Suprapubic skin (tissue), 4 donors: ENCODE results near the gene ACSM3.

Experiments
- CTCF ChIP-seq, 2 donors: fragments of 200-600 bp in 1 of 2; fragments of 450-650 bp in 1 of 2; sonication (generic) in 1 of 2; IDR thresholded peaks; one replicate each; pipeline ENCODE4 v1.5.1; 2016 to 2019; ENCODE audit warnings: antibody characterized with exemption in 2 of 2, mild to moderate bottlenecking in 1 of 2, moderate library complexity in 1 of 2
- EP300 ChIP-seq: sonication (generic); formaldehyde crosslinking; IDR thresholded peaks from one replicate; pipeline ENCODE4 v1.6.1; 2017; ENCODE audit warnings: antibody characterized with exemption
- POLR2A ChIP-seq, 2 donors: fragments of 450-650 bp; IDR thresholded peaks; one replicate each; pipeline ENCODE4 v1.6.1; 2017; ENCODE audit warnings: antibody characterized with exemption in 2 of 2, mild to moderate bottlenecking in 2 of 2, moderate library complexity in 2 of 2
- POLR2AphosphoS5 ChIP-seq, 3 donors: sonication (generic); formaldehyde crosslinking; IDR thresholded peaks; one replicate each; pipeline ENCODE4 v1.6.1; 2017; ENCODE audit warnings: antibody characterized with exemption in 3 of 3

- peak; percentile 76 to 99 (median 89) for TF ChIP-seq POLR2AphosphoS5 (IDR thresholded peaks at IDR 0.05)
- TF ChIP-seq POLR2A (IDR thresholded peaks at IDR 0.05), result peak; percentile 59 to 74
- no peak for TF ChIP-seq EP300
- peak in 1 of 2 donors; percentile 15 for TF ChIP-seq CTCF (IDR thresholded peaks at IDR 0.05)
Observed at GRCh38 chr16:20741554-20742285, 22.1 kb upstream of the ACSM3 start, which contains the start of gene THUMPD1.
